Endothelial cell of umbilical vein (primary cell): ENCODE results near the gene GPSM1.

Experiments
- CTCF ChIP-seq, 2 donors: IDR thresholded peaks; 1 replicate in 1 of 2; 2 replicates in 1 of 2; pipeline ENCODE4 v1.5.1; 2011; ENCODE audit warnings: low read length in 2 of 2, mild to moderate bottlenecking in 2 of 2, moderate library complexity in 2 of 2, control low read depth in 1 of 2, inconsistent platforms in 1 of 2, low read depth in 1 of 2; ENCODE audit not compliant: insufficient read depth in 1 of 2; ENCODE audit errors: extremely low read depth in 1 of 2
- EZH2 ChIP-seq: IDR thresholded peaks from 2 replicates; pipeline ENCODE4 v1.6.1; 2012; ENCODE audit warnings: borderline replicate concordance, low read depth, mild to moderate bottlenecking, moderate library complexity, low read length, inconsistent platforms; ENCODE audit not compliant: severe bottlenecking
- MYC ChIP-seq: IDR thresholded peaks from one replicate; pipeline ENCODE4 v1.6.1; 2011; ENCODE audit warnings: mild to moderate bottlenecking, low read depth, low read length
- POLR2A ChIP-seq: IDR thresholded peaks from 2 replicates; pipeline ENCODE4 v1.6.1; 2012; ENCODE audit warnings: low read depth, mild to moderate bottlenecking, control low read depth, low read length
- POLR2AphosphoS5 ChIP-seq: IDR thresholded peaks from 2 replicates; pipeline ENCODE4 v1.6.1; 2012; ENCODE audit warnings: low read depth, mild to moderate bottlenecking, control low read depth, low read length, moderate library complexity; ENCODE audit not compliant: insufficient read depth

GRCh38 chr9:136317695-136318094, 9.6 kb upstream of the GPSM1 start:
- TF ChIP-seq POLR2A, result no peak
- TF ChIP-seq POLR2AphosphoS5, result no peak
- no peak for TF ChIP-seq CTCF (IDR thresholded peaks at IDR 0.05; ENCODE audit: extremely low read depth in 1 of 2, insufficient read depth in 1 of 2, low read depth in 1 of 2, low read length in 2 of 2)
- TF ChIP-seq EZH2, result no peak
- TF ChIP-seq MYC, result no peak
